GM12865 (cell line): ENCODE data around the gene GNAS-AS1.

Experiments
- DNase-seq: peaks from one replicate; pipeline ENCODE4 v3.0.0; 2010; ENCODE audit warnings: low read depth
- H3K4me3 ChIP-seq: 2 replicates; pipeline ENCODE4 v1.5.1; 2011; ENCODE audit warnings: mild to moderate bottlenecking, low read depth, low read length, control low read depth
- TF ChIP-seq, protein P1 (sequence below): IDR thresholded peaks from 2 replicates; pipeline ENCODE4 v1.5.1; 2011; ENCODE audit warnings: low read length, control low read depth, low read depth, inconsistent platforms; ENCODE audit not compliant: insufficient read depth; ENCODE audit errors: missing control alignments

Gene GNAS-AS1

DNA sequence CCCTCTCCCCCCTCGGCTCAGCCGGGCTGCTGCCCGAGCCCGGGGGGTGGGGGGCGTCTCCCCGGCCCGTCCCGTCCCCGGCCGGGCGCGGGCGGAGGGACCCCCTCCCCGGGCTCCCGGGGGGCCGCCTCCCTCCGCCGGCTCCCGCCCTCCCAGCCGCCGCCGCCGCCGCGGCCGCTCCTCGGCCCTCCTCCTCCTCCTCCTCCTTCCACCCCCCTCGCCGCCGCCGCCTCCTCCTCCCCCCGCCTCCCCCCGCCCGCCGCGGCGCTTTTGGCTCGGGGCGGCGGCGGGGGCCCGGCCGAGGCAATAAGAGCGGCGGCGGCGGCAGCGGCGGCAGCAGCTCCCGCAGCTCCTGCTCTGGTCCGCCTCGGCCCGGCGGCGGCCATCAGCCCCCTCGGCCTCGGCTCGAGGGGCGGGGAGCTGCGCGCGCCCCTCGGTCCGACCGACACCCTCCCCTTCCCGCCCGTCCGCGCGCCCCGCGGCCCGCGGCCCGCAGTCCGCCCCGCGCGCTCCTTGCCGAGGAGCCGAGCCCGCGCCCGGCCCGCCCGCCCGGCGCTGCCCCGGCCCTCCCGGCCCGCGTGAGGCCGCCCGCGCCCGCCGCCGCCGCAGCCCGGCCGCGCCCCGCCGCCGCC, 40.5 kb upstream of the GNAS-AS1 start:
- peak; percentile 88 for DNase-seq
- peak overlapping the region; percentile 90 for H3K4me3 ChIP-seq
- TF ChIP-seq, protein P1, sequence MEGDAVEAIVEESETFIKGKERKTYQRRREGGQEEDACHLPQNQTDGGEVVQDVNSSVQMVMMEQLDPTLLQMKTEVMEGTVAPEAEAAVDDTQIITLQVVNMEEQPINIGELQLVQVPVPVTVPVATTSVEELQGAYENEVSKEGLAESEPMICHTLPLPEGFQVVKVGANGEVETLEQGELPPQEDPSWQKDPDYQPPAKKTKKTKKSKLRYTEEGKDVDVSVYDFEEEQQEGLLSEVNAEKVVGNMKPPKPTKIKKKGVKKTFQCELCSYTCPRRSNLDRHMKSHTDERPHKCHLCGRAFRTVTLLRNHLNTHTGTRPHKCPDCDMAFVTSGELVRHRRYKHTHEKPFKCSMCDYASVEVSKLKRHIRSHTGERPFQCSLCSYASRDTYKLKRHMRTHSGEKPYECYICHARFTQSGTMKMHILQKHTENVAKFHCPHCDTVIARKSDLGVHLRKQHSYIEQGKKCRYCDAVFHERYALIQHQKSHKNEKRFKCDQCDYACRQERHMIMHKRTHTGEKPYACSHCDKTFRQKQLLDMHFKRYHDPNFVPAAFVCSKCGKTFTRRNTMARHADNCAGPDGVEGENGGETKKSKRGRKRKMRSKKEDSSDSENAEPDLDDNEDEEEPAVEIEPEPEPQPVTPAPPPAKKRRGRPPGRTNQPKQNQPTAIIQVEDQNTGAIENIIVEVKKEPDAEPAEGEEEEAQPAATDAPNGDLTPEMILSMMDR, result no peak

DNA sequence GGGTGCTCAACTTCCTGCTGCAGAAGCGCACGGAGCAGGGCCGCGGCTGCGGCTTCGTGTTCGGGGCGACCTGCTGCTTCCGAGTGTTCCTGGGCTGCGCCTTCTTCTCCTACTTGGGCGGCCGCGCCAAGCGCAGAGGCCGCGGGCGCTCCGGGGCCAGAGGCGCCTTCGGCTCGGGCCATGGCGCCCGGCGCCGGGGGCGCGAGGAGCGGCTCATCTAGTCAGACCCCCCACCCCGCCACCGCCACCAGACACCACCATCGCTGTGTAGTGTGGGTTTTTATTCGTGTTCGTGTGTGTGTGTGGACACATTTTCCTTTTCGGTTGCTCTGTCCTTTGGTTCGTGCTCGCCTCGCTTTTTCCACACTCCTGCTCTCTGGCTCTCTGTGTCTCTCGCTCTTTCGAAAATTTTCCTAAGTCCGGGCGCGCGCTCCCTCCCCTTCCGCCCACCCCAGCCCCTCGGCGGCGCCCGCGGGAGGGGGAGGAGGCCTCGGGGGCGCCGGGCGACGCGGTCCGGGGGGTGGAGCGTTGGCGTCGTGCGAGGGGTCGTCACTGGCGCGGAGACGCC, 39.9 kb upstream of the GNAS-AS1 start:
- DNase-seq, result peak; percentile 86
- TF ChIP-seq, protein P1, result no peak
- peak overlapping the region; percentile 54 for H3K4me3 ChIP-seq

GRCh38 chr20:58889798-58890517, 39.3 kb upstream of the GNAS-AS1 start:
- no peak for DNase-seq

DNA sequence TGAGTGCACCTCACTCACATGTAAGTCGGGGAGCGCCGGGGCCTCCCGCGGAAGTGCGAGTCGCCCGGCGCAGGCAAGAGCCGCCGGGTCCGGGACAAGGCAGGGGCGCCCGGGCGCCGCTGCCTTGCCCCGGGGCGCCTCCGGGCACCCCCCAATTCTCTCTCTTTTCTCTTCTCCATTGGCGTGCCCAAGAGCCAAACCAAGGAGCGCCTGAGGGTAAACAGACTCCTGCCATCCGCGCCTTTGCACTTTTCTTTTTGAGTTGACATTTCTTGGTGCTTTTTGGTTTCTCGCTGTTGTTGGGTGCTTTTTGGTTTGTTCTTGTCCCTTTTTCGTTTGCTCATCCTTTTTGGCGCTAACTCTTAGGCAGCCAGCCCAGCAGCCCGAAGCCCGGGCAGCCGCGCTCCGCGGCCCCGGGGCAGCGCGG, 38.6 kb upstream of the GNAS-AS1 start:
- TF ChIP-seq, protein P1, result no peak
- H3K4me3 ChIP-seq, result peak overlapping the region; percentile 76
- DNase-seq, result no peak

More at GRCh38 chr20:58889798-58890517, 39.3 kb upstream of the GNAS-AS1 start:
- peak overlapping the region; percentile 76 for H3K4me3 ChIP-seq
- TF ChIP-seq, protein P1, result no peak

GRCh38 chr20:58888521-58889333, 38.0 kb upstream of the GNAS-AS1 start:
- TF ChIP-seq, protein P1, result no peak
- H3K4me3 ChIP-seq, result peak overlapping the region; percentile 77
- DNase-seq, result peak; percentile 93

DNA sequence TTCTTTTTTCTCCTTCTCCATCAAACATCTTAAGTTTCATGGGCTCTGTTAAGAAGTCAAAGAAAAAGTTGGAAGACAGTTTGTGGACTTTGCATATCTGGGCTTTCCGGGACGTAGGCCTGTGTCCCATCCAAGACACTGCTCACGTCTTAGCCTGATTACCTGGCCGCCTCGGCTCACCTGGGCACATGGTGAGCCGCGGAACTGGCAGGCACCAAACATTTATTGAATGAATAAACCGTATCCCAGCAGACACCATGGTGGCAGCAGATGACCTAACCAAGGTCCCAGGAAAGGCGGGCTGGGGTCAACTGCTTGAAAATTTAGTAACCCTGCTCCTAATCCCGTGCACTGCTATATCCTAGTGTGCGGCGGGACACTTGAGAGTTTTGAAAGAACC, 37.4 kb upstream of the GNAS-AS1 start:
- peak overlapping the region; percentile 77 for H3K4me3 ChIP-seq
- TF ChIP-seq, protein P1, result no peak
- DNase-seq, result no peak
